Loucy (cell line): ENCODE data around the gene DGKQ.

ENCODE experiments used
- EZH2phosphoT487 ChIP-seq: fragments of 200-600 bp; IDR thresholded peaks from 2 replicates; pipeline ENCODE4 v1.6.1; 2018; ENCODE audit warnings: antibody characterized with exemption, mild to moderate bottlenecking, moderate library complexity, borderline replicate concordance
- TF ChIP-seq, protein P1 (sequence below): fragments of 200-600 bp; sonication (generic); conservative IDR thresholded peaks from 2 replicates; pipeline ENCODE4 v1.5.1; 2014; ENCODE audit warnings: mild to moderate bottlenecking, antibody characterized with exemption, low read length

DNA sequence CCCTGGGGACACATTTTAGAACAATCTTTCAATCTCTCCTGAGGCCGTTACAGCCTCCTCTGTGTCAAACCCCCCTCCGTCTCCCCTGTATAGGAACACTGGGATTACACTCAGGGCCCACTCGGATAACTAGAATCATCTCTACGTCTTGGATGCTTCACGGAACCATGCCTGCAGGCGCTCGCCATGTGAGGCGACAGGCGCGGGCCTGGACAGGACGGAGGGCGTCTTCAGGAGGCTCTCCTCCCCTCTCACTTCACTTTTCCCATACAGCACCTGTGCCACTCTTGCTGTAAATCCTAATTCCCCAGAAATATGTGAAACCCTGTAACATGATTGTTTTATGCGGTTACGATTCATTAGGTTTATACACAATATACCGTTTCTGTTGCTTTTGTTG lies 9.4 kb upstream of the DGKQ start:
- TF ChIP-seq, protein P1, sequence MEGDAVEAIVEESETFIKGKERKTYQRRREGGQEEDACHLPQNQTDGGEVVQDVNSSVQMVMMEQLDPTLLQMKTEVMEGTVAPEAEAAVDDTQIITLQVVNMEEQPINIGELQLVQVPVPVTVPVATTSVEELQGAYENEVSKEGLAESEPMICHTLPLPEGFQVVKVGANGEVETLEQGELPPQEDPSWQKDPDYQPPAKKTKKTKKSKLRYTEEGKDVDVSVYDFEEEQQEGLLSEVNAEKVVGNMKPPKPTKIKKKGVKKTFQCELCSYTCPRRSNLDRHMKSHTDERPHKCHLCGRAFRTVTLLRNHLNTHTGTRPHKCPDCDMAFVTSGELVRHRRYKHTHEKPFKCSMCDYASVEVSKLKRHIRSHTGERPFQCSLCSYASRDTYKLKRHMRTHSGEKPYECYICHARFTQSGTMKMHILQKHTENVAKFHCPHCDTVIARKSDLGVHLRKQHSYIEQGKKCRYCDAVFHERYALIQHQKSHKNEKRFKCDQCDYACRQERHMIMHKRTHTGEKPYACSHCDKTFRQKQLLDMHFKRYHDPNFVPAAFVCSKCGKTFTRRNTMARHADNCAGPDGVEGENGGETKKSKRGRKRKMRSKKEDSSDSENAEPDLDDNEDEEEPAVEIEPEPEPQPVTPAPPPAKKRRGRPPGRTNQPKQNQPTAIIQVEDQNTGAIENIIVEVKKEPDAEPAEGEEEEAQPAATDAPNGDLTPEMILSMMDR, result no peak
- TF ChIP-seq EZH2phosphoT487, result no peak
